ENCODE results near the gene NTM.

NTM gene

DNA sequence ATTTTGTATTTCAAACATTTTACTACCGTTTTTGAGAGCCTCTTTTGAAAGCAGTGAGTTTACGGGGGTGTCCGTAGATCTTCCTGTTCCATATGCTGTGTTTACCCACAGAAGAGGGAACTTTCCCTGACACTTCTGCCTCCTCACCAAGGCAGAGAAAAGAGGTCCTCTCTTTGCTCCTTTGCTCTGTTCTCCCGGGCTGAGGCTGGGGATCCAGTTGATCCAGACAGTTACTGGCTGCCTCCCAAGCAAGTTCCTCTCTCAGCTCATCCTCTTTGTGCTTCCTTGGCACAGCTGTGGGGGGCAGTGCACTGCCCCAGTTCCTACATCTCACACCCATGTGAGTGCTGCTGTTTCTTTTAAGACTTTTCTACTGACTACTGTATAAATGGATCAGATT is 813.7 kb downstream of the NTM start:
- no peak for DNase-seq (ENCODE audit: low read depth in 1 of 2, low spot score in 1 of 2)
- no peaks in the 10 kb centered on the region for H3K27me3 ChIP-seq (ENCODE audit: insufficient read depth, poor library complexity, severe bottlenecking)
- H3K4me3 ChIP-seq (replicated peaks; ENCODE audit: insufficient read depth, low read length): no peak overlapping the region
- TF ChIP-seq, protein P1, sequence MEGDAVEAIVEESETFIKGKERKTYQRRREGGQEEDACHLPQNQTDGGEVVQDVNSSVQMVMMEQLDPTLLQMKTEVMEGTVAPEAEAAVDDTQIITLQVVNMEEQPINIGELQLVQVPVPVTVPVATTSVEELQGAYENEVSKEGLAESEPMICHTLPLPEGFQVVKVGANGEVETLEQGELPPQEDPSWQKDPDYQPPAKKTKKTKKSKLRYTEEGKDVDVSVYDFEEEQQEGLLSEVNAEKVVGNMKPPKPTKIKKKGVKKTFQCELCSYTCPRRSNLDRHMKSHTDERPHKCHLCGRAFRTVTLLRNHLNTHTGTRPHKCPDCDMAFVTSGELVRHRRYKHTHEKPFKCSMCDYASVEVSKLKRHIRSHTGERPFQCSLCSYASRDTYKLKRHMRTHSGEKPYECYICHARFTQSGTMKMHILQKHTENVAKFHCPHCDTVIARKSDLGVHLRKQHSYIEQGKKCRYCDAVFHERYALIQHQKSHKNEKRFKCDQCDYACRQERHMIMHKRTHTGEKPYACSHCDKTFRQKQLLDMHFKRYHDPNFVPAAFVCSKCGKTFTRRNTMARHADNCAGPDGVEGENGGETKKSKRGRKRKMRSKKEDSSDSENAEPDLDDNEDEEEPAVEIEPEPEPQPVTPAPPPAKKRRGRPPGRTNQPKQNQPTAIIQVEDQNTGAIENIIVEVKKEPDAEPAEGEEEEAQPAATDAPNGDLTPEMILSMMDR (IDR thresholded peaks at IDR 0.05; ENCODE audit: insufficient read depth, low read length): no peak
- no peak for TF ChIP-seq SPI1 (IDR thresholded peaks at IDR 0.05; ENCODE audit: borderline replicate concordance, low read depth)
- H3K27ac ChIP-seq (replicated peaks): no peak overlapping the region

DNA sequence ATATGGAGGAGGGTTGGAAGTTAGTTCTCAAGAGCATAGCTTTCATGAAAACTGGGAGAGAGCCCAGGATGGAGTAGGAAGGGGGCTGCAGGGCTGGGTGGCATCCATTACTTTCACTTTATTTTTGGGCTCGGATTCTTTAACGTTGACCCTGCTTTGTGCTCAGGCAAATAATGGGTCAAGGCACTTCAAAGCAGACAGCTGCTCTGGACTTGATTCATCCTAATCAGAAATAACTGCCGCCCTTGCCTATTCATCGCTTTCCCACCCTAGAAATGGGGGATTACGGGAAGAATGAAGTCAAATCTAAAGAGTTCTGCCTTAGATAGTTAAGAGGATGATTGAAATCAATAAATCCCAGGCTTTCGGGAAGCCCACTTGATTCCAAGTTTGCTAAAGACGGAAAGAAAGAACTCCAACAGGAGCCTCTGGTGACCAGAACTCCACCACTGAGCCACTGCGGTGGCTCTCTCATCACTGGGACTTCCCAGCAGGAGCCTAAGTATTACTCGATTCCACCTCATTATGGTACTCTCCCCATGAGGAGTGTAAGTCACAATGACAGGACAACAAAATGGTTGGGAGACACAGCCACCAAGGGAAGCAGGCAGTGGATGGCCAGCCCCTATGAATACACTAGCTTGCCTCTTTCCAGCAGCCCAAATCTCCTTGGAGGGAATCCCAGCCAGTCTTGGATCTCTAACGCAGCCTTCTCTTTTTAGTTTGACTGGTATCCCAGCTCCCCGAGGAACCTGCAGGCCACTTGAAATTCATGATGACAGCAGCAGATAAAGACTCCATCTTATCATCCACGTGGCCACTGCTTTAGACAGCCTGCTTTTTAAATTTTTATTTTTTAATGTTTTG is 815.5 kb downstream of the NTM start:
- Histone ChIP-seq H3K27ac (replicated peaks) (no peak overlapping the region), H3K4me3 (replicated peaks; ENCODE audit: insufficient read depth, low read length) (no peak overlapping the region), H3K27me3 (ENCODE audit: insufficient read depth, poor library complexity, severe bottlenecking) (no peaks in the 10 kb centered on the region)
- TF ChIP-seq, protein P2, sequence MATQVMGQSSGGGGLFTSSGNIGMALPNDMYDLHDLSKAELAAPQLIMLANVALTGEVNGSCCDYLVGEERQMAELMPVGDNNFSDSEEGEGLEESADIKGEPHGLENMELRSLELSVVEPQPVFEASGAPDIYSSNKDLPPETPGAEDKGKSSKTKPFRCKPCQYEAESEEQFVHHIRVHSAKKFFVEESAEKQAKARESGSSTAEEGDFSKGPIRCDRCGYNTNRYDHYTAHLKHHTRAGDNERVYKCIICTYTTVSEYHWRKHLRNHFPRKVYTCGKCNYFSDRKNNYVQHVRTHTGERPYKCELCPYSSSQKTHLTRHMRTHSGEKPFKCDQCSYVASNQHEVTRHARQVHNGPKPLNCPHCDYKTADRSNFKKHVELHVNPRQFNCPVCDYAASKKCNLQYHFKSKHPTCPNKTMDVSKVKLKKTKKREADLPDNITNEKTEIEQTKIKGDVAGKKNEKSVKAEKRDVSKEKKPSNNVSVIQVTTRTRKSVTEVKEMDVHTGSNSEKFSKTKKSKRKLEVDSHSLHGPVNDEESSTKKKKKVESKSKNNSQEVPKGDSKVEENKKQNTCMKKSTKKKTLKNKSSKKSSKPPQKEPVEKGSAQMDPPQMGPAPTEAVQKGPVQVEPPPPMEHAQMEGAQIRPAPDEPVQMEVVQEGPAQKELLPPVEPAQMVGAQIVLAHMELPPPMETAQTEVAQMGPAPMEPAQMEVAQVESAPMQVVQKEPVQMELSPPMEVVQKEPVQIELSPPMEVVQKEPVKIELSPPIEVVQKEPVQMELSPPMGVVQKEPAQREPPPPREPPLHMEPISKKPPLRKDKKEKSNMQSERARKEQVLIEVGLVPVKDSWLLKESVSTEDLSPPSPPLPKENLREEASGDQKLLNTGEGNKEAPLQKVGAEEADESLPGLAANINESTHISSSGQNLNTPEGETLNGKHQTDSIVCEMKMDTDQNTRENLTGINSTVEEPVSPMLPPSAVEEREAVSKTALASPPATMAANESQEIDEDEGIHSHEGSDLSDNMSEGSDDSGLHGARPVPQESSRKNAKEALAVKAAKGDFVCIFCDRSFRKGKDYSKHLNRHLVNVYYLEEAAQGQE (IDR thresholded peaks at IDR 0.05; ENCODE audit: insufficient replicate concordance, low read depth): no peak
- TF ChIP-seq, protein P1 (IDR thresholded peaks at IDR 0.05; ENCODE audit: insufficient read depth, low read length): no peak
- TF ChIP-seq POLR2AphosphoS5 (IDR thresholded peaks at IDR 0.05; ENCODE audit: low read depth): no peak
- no peak for TF ChIP-seq GABPA (IDR thresholded peaks at IDR 0.05; ENCODE audit: low read depth)
- TF ChIP-seq SPI1 (IDR thresholded peaks at IDR 0.05; ENCODE audit: borderline replicate concordance, low read depth): no peak
- no peak for DNase-seq (ENCODE audit: low read depth in 1 of 2, low spot score in 1 of 2)

DNA sequence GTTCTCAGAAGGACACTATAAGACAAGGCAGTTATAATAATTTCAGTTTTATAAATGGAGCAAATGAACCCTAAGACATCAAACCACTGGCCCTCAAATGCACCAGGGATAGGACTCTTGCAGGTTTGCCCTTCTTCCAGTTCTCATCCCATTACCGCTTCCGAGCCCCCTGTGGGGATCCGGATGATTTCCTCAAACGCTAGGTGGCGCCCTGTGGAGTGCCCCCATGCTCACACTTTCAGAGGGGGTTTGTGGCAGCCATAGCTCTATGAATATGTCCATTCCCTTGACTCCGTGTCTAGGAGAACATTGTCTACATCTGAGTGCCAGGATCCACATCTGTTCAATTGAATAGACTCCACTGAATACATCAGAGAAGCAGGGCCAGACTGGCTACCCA is 816.3 kb downstream of the NTM start:
- Histone ChIP-seq H3K4me3 (replicated peaks; ENCODE audit: insufficient read depth, low read length) (no peak overlapping the region), H3K27me3 (ENCODE audit: insufficient read depth, poor library complexity, severe bottlenecking) (no peaks in the 10 kb centered on the region), H3K27ac (replicated peaks) (no peak overlapping the region)
- DNase-seq (ENCODE audit: low read depth in 1 of 2, low spot score in 1 of 2): no peak
- no peak for TF ChIP-seq SPI1 (IDR thresholded peaks at IDR 0.05; ENCODE audit: borderline replicate concordance, low read depth)
- TF ChIP-seq, protein P2 (IDR thresholded peaks at IDR 0.05; ENCODE audit: insufficient replicate concordance, low read depth): no peak
- TF ChIP-seq GABPA (IDR thresholded peaks at IDR 0.05; ENCODE audit: low read depth): no peak
- no peak for TF ChIP-seq POLR2AphosphoS5 (IDR thresholded peaks at IDR 0.05; ENCODE audit: low read depth)
- TF ChIP-seq, protein P1 (IDR thresholded peaks at IDR 0.05; ENCODE audit: insufficient read depth, low read length): no peak
